HG03354 (cell line): ENCODE results near the gene PDE11A.

ENCODE experiments used
- ATAC-seq: cut with Tn5 transposase; IDR thresholded peaks from one replicate; pipeline ENCODE4 v1.9.1; 2021; ENCODE audit warnings: mild to moderate bottlenecking; ENCODE audit not compliant: unreplicated experiment, poor library complexity, severe bottlenecking

Gene PDE11A

GRCh38 chr2:177683661-177684069 lies 388.9 kb downstream of the PDE11A start:
- ATAC-seq = no peak

GRCh38 chr2:177682836-177683660 lies 389.5 kb downstream of the PDE11A start:
- ATAC-seq = no peak

- no peak for ATAC-seq
These were observed 390.6 kb downstream of the PDE11A start for GRCh38 chr2:177682006-177682405.

- no peak for ATAC-seq
These were observed 391.5 kb downstream of the PDE11A start for GRCh38 chr2:177680866-177681712.

GRCh38 chr2:177679611-177680605 lies 392.7 kb downstream of the PDE11A start:
- no peak for ATAC-seq

GRCh38 chr2:177678939-177679338 lies 393.6 kb downstream of the PDE11A start:
- no peak for ATAC-seq

GRCh38 chr2:177676636-177677035 lies 395.9 kb downstream of the PDE11A start:
- no peak for ATAC-seq

GRCh38 chr2:177675825-177676224 lies 396.8 kb downstream of the PDE11A start:
- ATAC-seq = no peak

GRCh38 chr2:177675350-177675821 lies 397.2 kb downstream of the PDE11A start:
- ATAC-seq = no peak

GRCh38 chr2:177673602-177674595 lies 398.7 kb downstream of the PDE11A start:
- no peak for ATAC-seq

- ATAC-seq = no peak
These were observed 400.9 kb downstream of the PDE11A start for GRCh38 chr2:177671662-177672061.

GRCh38 chr2:177670791-177671535 lies 401.6 kb downstream of the PDE11A start:
- ATAC-seq = no peak

- ATAC-seq = no peak
These were observed 402.8 kb downstream of the PDE11A start for GRCh38 chr2:177669625-177670330.

GRCh38 chr2:177669201-177669600 lies 403.4 kb downstream of the PDE11A start:
- ATAC-seq = no peak

- ATAC-seq = no peak
These were observed 404.0 kb downstream of the PDE11A start for GRCh38 chr2:177668617-177669016.

- no peak for ATAC-seq
These were observed 405.0 kb downstream of the PDE11A start for GRCh38 chr2:177667626-177668025.

- no peak for ATAC-seq
These were observed 406.2 kb downstream of the PDE11A start for GRCh38 chr2:177666408-177666807.
